Kidney (tissue), 14 donors: ENCODE results near the gene SLC12A3. TPM values are rescaled to one million over a fixed set of nuclear protein-coding genes. Genes with fewer than 3 reads are reported as not detected.

Source experiments
- DNase-seq, 5 donors: peaks; one replicate each; pipeline ENCODE4 v3.0.0-alpha.2; 2013 to 2020
- FAIRE-seq: peaks from 2 replicates; lab custom pipeline; 2012; peaks lifted over from hg19 to GRCh38; lab: Jason Lieb, UNC
- H3K27ac ChIP-seq, 2 donors: one replicate each; pipeline ENCODE4 v1.7.0; 2013; ENCODE audit warnings: low read depth in 2 of 2, low read length in 2 of 2, inconsistent platforms in 1 of 2
- H3K27me3 ChIP-seq: one replicate; pipeline ENCODE4 v1.7.1; 2013; ENCODE audit warnings: low read length, inconsistent platforms; ENCODE audit not compliant: control insufficient read depth, insufficient read depth
- H3K36me3 ChIP-seq, 3 donors: one replicate each; pipeline versions ENCODE4 v1.7.0 to v1.7.1; 2013; ENCODE audit warnings: low read length in 3 of 3, control low read depth in 1 of 3, inconsistent platforms in 1 of 3; ENCODE audit not compliant: insufficient read depth in 3 of 3, control insufficient read depth in 2 of 3
- H3K4me1 ChIP-seq, 3 donors: one replicate each; pipeline versions ENCODE4 v1.7.0 to v1.7.1; 2013; ENCODE audit warnings: low read length in 3 of 3, inconsistent platforms in 1 of 3, low read depth in 1 of 3; ENCODE audit not compliant: control insufficient read depth in 2 of 3, insufficient read depth in 2 of 3
- H3K4me3 ChIP-seq, 3 donors: one replicate each; pipeline versions ENCODE4 v1.7.0 to v1.8.1; 2013; ENCODE audit warnings: low read length in 3 of 3, control low read depth in 1 of 3, inconsistent platforms in 1 of 3
- H3K9ac ChIP-seq, 3 donors: one replicate each; pipeline versions ENCODE4 v1.7.0 to v1.7.1; 2013; ENCODE audit warnings: low read length in 3 of 3, control low read depth in 1 of 3, inconsistent platforms in 1 of 3
- H3K9me3 ChIP-seq, 3 donors: one replicate each; pipeline versions ENCODE4 v1.7.0 to v1.7.1; 2013; ENCODE audit warnings: low read length in 3 of 3, control low read depth in 1 of 3, inconsistent platforms in 1 of 3; ENCODE audit not compliant: control insufficient read depth in 2 of 3, insufficient read depth in 1 of 3
- intact Hi-C: fragments of 100-400 bp; cut with DNase I; formaldehyde crosslinking; loops from one replicate; pipeline ENCODE4 v1.11.1; 2022
- polyA plus RNA-seq: library from polyadenylated mRNA; stranded (reverse); fragments of 350-450 nt; fragmentation: Illumina TruSeq; extraction: RNeasy Lipid Tissue Mini Kit (QIAGEN cat#74804); gene quantifications from one replicate; pipeline ENCODE4 v1.2.3, GENCODE V29; 2014; ENCODE audit warnings: low read depth, low replicate concordance; ENCODE audit not compliant: insufficient read depth
- total RNA-seq: library from RNA; stranded (reverse); fragmentation: NEBNext Ultra II Directional; extraction: Animal tissue kit (Norgen Biotek cat#: 25700); gene quantifications from one replicate; pipeline ENCODE4 v1.2.1, GENCODE V29; 2021
- TF ChIP-seq, protein P1 (sequence below): IDR thresholded peaks from 3 replicates; pipeline ENCODE4 v1.5.1; 2012; ENCODE audit warnings: mild to moderate bottlenecking, moderate library complexity, borderline replicate concordance; ENCODE audit not compliant: insufficient read depth; ENCODE audit errors: extremely low read depth
- donor health status: control.
- donor health status: control.
- donor health status: control.
- donor health status: control.
- donor health status: control.
- donor health status: DM: yes; HTN: yes; CAD: no.
- donor health status: Normal renal cell carcinoma (clear cell type).

SLC12A3 gene
- total and polyA plus RNA-seq, 2 donors from 2014 or later = 5.4 to 277 TPM

DNA sequence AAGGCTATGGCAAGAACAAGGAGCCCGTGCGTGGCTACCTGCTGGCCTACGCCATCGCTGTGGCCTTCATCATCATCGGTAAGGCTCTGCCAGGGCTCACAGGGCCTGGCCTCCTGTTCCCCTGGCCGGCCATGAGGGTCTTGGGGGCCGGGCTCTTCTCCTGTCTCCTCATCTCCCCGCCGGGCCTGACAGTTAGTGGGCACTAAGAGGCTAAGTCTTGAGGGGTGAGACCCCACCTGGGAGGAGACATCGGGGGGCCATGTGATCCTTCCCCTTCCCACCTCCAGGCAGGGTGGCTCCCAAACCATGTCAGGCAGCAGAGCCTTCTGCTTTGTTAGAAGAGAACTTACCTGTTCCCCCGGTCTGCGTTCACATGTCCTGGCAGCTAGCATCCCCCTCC lies 15.2 kb downstream of the SLC12A3 start:
- Histone ChIP-seq H3K9me3 (no peaks in the 10 kb centered on the region), H3K27me3 (no peaks in the 10 kb centered on the region), H3K4me1 (no peaks in the 10 kb centered on the region), H3K4me3 (no peak overlapping the region), H3K9ac (no peak overlapping the region), H3K36me3 (no peaks in the 10 kb centered on the region), H3K27ac (no peak overlapping the region)
- intact Hi-C loops = no loop called here
- DNase-seq = no peak
- TF ChIP-seq, protein P1, sequence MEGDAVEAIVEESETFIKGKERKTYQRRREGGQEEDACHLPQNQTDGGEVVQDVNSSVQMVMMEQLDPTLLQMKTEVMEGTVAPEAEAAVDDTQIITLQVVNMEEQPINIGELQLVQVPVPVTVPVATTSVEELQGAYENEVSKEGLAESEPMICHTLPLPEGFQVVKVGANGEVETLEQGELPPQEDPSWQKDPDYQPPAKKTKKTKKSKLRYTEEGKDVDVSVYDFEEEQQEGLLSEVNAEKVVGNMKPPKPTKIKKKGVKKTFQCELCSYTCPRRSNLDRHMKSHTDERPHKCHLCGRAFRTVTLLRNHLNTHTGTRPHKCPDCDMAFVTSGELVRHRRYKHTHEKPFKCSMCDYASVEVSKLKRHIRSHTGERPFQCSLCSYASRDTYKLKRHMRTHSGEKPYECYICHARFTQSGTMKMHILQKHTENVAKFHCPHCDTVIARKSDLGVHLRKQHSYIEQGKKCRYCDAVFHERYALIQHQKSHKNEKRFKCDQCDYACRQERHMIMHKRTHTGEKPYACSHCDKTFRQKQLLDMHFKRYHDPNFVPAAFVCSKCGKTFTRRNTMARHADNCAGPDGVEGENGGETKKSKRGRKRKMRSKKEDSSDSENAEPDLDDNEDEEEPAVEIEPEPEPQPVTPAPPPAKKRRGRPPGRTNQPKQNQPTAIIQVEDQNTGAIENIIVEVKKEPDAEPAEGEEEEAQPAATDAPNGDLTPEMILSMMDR = no peak
- no peak for FAIRE-seq

DNA sequence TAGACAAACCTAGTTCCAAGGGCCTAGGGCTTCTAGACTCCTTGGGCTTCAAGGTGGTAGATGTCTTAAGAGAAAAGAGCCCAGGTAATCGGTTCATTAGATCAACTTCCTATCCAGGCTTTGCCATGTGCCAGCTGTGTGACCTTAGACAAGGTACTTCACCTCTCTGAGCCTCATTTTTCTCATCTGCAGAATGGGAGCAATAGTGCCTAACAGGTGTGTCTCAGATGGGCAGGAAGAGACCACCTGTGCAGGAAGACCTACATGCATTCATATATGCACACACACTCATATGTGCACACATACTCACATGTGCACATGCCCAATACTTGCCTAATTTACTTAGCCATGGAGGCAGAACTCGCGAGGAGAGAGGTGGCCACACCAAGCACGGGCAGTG lies 15.7 kb downstream of the SLC12A3 start:
- TF ChIP-seq, protein P1 = no peak
- Histone ChIP-seq H3K36me3 (peaks cover 0 to 2% (median 0%) of the 10 kb centered on the region in 3 donors), H3K4me3 (no peak overlapping the region), H3K9ac (no peak overlapping the region), H3K4me1 (no peaks in the 10 kb centered on the region), H3K9me3 (no peaks in the 10 kb centered on the region), H3K27me3 (no peaks in the 10 kb centered on the region), H3K27ac (no peak overlapping the region)
- DNase-seq (no peak), FAIRE-seq (no peak)
- intact Hi-C loops = no loop called here

DNA sequence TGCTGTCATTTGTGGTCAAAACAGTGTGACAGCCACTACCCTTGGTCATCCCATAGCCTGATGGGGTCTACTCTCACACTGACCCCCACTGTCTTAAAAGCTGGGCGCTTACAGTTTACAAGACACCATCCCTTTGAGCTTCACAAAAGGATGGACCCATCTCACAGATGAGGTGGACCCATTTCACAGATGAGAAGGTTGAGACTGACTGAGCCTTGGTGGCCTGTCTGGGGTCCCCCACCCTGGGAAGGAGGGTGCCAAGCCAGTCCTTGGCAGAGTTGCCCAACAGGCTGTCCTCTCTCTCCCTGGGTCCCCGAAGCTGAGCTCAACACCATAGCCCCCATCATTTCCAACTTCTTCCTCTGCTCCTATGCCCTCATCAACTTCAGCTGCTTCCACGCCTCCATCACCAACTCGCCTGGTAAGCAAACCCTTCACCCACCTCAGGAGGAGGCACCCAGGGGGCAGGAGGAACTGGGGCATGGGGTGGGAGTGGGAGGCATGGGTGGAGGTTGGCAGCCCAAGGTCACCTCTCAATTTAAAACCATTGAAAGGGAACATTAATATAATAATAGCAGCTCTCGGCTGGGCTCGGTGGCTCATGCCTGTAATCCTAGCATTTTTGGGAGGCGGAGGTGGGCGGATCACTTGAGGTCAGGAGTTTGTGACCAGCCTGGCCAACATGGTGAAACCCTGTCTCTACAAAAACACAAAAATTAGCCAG lies 17.2 kb downstream of the SLC12A3 start:
- no peaks in the 10 kb centered on the region for H3K27me3 ChIP-seq
- no peak for FAIRE-seq
- H3K4me1 ChIP-seq = no peaks in the 10 kb centered on the region
- DNase-seq = no peak
- no peak overlapping the region for H3K9ac ChIP-seq
- TF ChIP-seq, protein P1 = no peak
- H3K27ac ChIP-seq = no peak overlapping the region
- no peak overlapping the region for H3K4me3 ChIP-seq
- no peaks in the 10 kb centered on the region for H3K9me3 ChIP-seq
- peaks cover 0 to 2% (median 0%) of the 10 kb centered on the region in 3 donors for H3K36me3 ChIP-seq
- intact Hi-C loops = no loop called here
